Ramos (cell line): ENCODE measurements around the gene KCND3.

Source experiments
- in situ Hi-C: fragments of 300-500 bp; cut with MboI; formaldehyde crosslinking; loops from one replicate; pipeline ENCODE4 v1.14.3; 2022; ENCODE audit warnings: low sequenced_read_pairs; ENCODE audit not compliant: unreplicated experiment

The KCND3 gene

GRCh38 chr1:111737216-111738132 lies 252.0 kb downstream of the KCND3 start:
- in situ Hi-C loops: no loop called here

GRCh38 chr1:111736548-111737215 lies 252.8 kb downstream of the KCND3 start:
- in situ Hi-C loops: no loop called here

GRCh38 chr1:111735858-111736544 lies 253.5 kb downstream of the KCND3 start:
- in situ Hi-C loops: no loop called here

GRCh38 chr1:111735321-111735720 lies 254.1 kb downstream of the KCND3 start:
- in situ Hi-C loops: no loop called here

GRCh38 chr1:111734856-111735255 lies 254.6 kb downstream of the KCND3 start:
- in situ Hi-C loops: no loop called here

- in situ Hi-C loops: no loop called here
These were observed 255.0 kb downstream of the KCND3 start for GRCh38 chr1:111734426-111734825.

- in situ Hi-C loops: no loop called here
These were observed 255.5 kb downstream of the KCND3 start for GRCh38 chr1:111733992-111734341.

- in situ Hi-C loops: no loop called here
These were observed 256.1 kb downstream of the KCND3 start for GRCh38 chr1:111733183-111733991.

- in situ Hi-C loops: no loop called here
These were observed 256.8 kb downstream of the KCND3 start for GRCh38 chr1:111732718-111733117.

- in situ Hi-C loops: no loop called here
These were observed 257.5 kb downstream of the KCND3 start for GRCh38 chr1:111731956-111732355.

GRCh38 chr1:111730706-111731105 lies 258.8 kb downstream of the KCND3 start:
- in situ Hi-C loops: no loop called here

GRCh38 chr1:111729946-111730681 lies 259.4 kb downstream of the KCND3 start:
- in situ Hi-C loops: no loop called here

GRCh38 chr1:111729271-111729921 lies 260.1 kb downstream of the KCND3 start:
- in situ Hi-C loops: no loop called here

GRCh38 chr1:111727056-111727455 lies 262.4 kb downstream of the KCND3 start:
- in situ Hi-C loops: no loop called here

GRCh38 chr1:111725192-111725591 lies 264.3 kb downstream of the KCND3 start:
- in situ Hi-C loops: no loop called here

GRCh38 chr1:111723871-111724270 lies 265.6 kb downstream of the KCND3 start:
- in situ Hi-C loops: no loop called here

- in situ Hi-C loops: no loop called here
These were observed 266.2 kb downstream of the KCND3 start for GRCh38 chr1:111723091-111723806.

GRCh38 chr1:111720977-111721786 lies 268.3 kb downstream of the KCND3 start:
- in situ Hi-C loops: no loop called here
